Upper lobe of left lung (tissue), 6 donors: ENCODE data around the gene LSM14B. TPM values are rescaled to one million over a fixed set of nuclear protein-coding genes. Genes with fewer than 3 reads are reported as not detected.

Source experiments
- ATAC-seq, 2 donors: fragments of 200-7000 bp; cut with Tn5 transposase; one replicate each; pipeline ENCODE4 v1.9.1; 2022; ENCODE audit warnings: mild to moderate bottlenecking in 2 of 2, moderate library complexity in 2 of 2; ENCODE audit not compliant: low FRiP score in 2 of 2
- DNase-seq, 2 donors: peaks; one replicate each; pipeline ENCODE4 v3.0.0-alpha.2; 2019 to 2020
- H3K27ac ChIP-seq, 4 donors: fragments of 200-600 bp; sonication (generic); one replicate each; pipeline ENCODE4 v1.5.1; 2016 to 2019
- H3K27me3 ChIP-seq, 4 donors: fragments of 200-600 bp; sonication (generic); one replicate each; pipeline ENCODE4 v1.5.1; 2017 to 2019
- H3K36me3 ChIP-seq, 4 donors: fragments of 200-600 bp; sonication (generic); one replicate each; pipeline ENCODE4 v1.5.1; 2016 to 2019
- H3K4me1 ChIP-seq, 4 donors: fragments of 200-600 bp; sonication (generic); one replicate each; pipeline ENCODE4 v1.5.1; 2018 to 2019
- H3K4me3 ChIP-seq, 4 donors: fragments of 200-600 bp; sonication (generic); one replicate each; pipeline ENCODE4 v1.5.1; 2017 to 2019; ENCODE audit warnings: mild to moderate bottlenecking in 2 of 4, moderate library complexity in 1 of 4
- H3K9me3 ChIP-seq, 4 donors: fragments of 200-600 bp; sonication (generic); one replicate each; pipeline ENCODE4 v1.5.1; 2018 to 2019
- CTCF ChIP-seq, 6 experiments: fragments of 450-650 bp in 4 of 6; fragments of 200-600 bp in 2 of 6; sonication (generic) in 2 of 6; IDR thresholded peaks; one replicate each; pipeline ENCODE4 v1.5.1; 2016 to 2019; ENCODE audit warnings: antibody characterized with exemption in 6 of 6
- EP300 ChIP-seq, 4 donors: sonication (generic); formaldehyde crosslinking; IDR thresholded peaks; one replicate each; pipeline ENCODE4 v1.5.1; 2017; ENCODE audit warnings: antibody characterized with exemption in 4 of 4, control low read depth in 2 of 4
- POLR2A ChIP-seq, 4 donors: fragments of 450-650 bp; IDR thresholded peaks; one replicate each; pipeline ENCODE4 v1.5.1; 2016 to 2017; ENCODE audit warnings: antibody characterized with exemption in 4 of 4, mild to moderate bottlenecking in 2 of 4
- POLR2AphosphoS5 ChIP-seq, 2 donors: sonication (generic); formaldehyde crosslinking; IDR thresholded peaks; one replicate each; pipeline ENCODE4 v1.5.1; 2017; ENCODE audit warnings: antibody characterized with exemption in 2 of 2
- WGBS, 2 donors: methylation state at CpG; one replicate each; pipeline ENCODE4 v1.1.5; 2017 to 2018; 5-methylcytosine and 5-hydroxymethylcytosine counted together
- total RNA-seq, 6 donors: library from RNA; depleted of rRNA in 4 of 6; stranded (reverse); fragments of >200 nt in 4 of 6; gene quantifications; one replicate each; pipeline versions ENCODE4 v1.1.0 to v1.2.1, GENCODE V29; 2016 to 2021
- donor health status: DM: no; HTN: no; CAD: no; lungs with moderate emphysema.
- donor health status: DM: no; HTN: yes; CAD: no; lungs with severe emphysema.

Gene LSM14B
- total RNA-seq, 6 donors from 2014 or later = 27.8 to 46.3 (median 36.4) TPM

GRCh38 chr20:62133864-62134263 is 11.6 kb downstream of the LSM14B start:
- Histone ChIP-seq H3K36me3 (peaks cover 46 to 97% (median 79%) of the 10 kb centered on the region in 4 donors), H3K4me1 (peaks cover 27 to 39% (median 29%) of the 10 kb centered on the region in 4 donors), H3K9me3 (no peaks in the 10 kb centered on the region), H3K4me3 (no peak overlapping the region), H3K27me3 (no peaks in the 10 kb centered on the region), H3K27ac (peak overlapping the region; percentile 62 to 83 (median 78))
- TF ChIP-seq CTCF (IDR thresholded peaks at IDR 0.05) (peak in 1 of 6 experiments; percentile 20), POLR2AphosphoS5 (IDR thresholded peaks at IDR 0.05) (no peak)
- ATAC-seq (no peak), DNase-seq (no peak)
- 79 to 86% methylated on average over 7 to 12 of the region's 12 CpGs for WGBS, 2 donors

- WGBS, 2 donors = 36 to 50% methylated on average over 6 to 11 of the region's 11 CpGs
- Histone ChIP-seq H3K36me3 (peaks cover 52 to 97% (median 82%) of the 10 kb centered on the region in 4 donors), H3K27me3 (no peaks in the 10 kb centered on the region), H3K9me3 (no peaks in the 10 kb centered on the region), H3K27ac (peak overlapping the region; percentile 62 to 83 (median 78)), H3K4me1 (peaks cover 27 to 39% (median 29%) of the 10 kb centered on the region in 4 donors), H3K4me3 (no peak overlapping the region)
- DNase-seq (no peak), ATAC-seq (peak; percentile 19 to 53)
- TF ChIP-seq POLR2AphosphoS5 (IDR thresholded peaks at IDR 0.05) (peak; percentile 32 to 67), POLR2A (IDR thresholded peaks at IDR 0.05) (no peak)
These were observed 12.5 kb downstream of the LSM14B start for GRCh38 chr20:62134735-62135231.

GRCh38 chr20:62135573-62136266 is 13.4 kb downstream of the LSM14B start:
- peaks cover 48 to 97% (median 77%) of the 10 kb centered on the region in 4 donors for H3K36me3 ChIP-seq

GRCh38 chr20:62136283-62137091 is 14.2 kb downstream of the LSM14B start:
- Histone ChIP-seq H3K9me3 (no peaks in the 10 kb centered on the region), H3K36me3 (peaks cover 42 to 94% (median 69%) of the 10 kb centered on the region in 4 donors), H3K4me1 (peaks cover 38 to 54% (median 42%) of the 10 kb centered on the region in 4 donors), H3K27ac (peak overlapping the region in 2 of 4 donors; percentile 13 to 83), H3K4me3 (no peak overlapping the region), H3K27me3 (no peaks in the 10 kb centered on the region)
- WGBS, 2 donors = 59 to 61% methylated on average over 8 of the region's 8 CpGs
- TF ChIP-seq EP300 (IDR thresholded peaks at IDR 0.05) (no peak), CTCF (IDR thresholded peaks at IDR 0.05) (peak; percentile 25 to 74 (median 60)), POLR2AphosphoS5 (IDR thresholded peaks at IDR 0.05) (no peak)
- peak; percentile 65 to 72 for DNase-seq
- ATAC-seq = peak; percentile 51 to 66

More at GRCh38 chr20:62135573-62136266, 13.4 kb downstream of the LSM14B start:
- 91 to 96% methylated on average over 8 of the region's 8 CpGs for WGBS, 2 donors
- TF ChIP-seq EP300 (IDR thresholded peaks at IDR 0.05) (no peak), POLR2AphosphoS5 (IDR thresholded peaks at IDR 0.05) (no peak), POLR2A (IDR thresholded peaks at IDR 0.05) (no peak), CTCF (IDR thresholded peaks at IDR 0.05) (no peak)
- H3K4me1 ChIP-seq = peaks cover 30 to 46% (median 35%) of the 10 kb centered on the region in 4 donors
- H3K27ac ChIP-seq = peak overlapping the region in 2 of 4 donors; percentile 81 to 83
- H3K9me3 ChIP-seq = no peaks in the 10 kb centered on the region
- DNase-seq (no peak), ATAC-seq (no peak)
- H3K27me3 ChIP-seq = no peaks in the 10 kb centered on the region
- H3K4me3 ChIP-seq = no peak overlapping the region

- Histone ChIP-seq H3K27ac (no peak overlapping the region), H3K9me3 (no peaks in the 10 kb centered on the region), H3K4me3 (no peak overlapping the region), H3K36me3 (peaks cover 37 to 88% (median 64%) of the 10 kb centered on the region in 4 donors), H3K27me3 (no peaks in the 10 kb centered on the region), H3K4me1 (peaks cover 40 to 54% (median 45%) of the 10 kb centered on the region in 4 donors)
- WGBS, 2 donors = 79 to 82% methylated on average over 6 of the region's 6 CpGs
- DNase-seq (no peak), ATAC-seq (no peak)
- TF ChIP-seq EP300 (IDR thresholded peaks at IDR 0.05) = no peak
- peak in 1 of 6 experiments; percentile 5 for TF ChIP-seq CTCF (IDR thresholded peaks at IDR 0.05)
- TF ChIP-seq POLR2AphosphoS5 (IDR thresholded peaks at IDR 0.05) = no peak
- no peak for TF ChIP-seq POLR2A (IDR thresholded peaks at IDR 0.05)
These were observed 14.8 kb downstream of the LSM14B start for GRCh38 chr20:62137092-62137384.
